ENCODE results near the gene TBCD.

The TBCD gene

DNA sequence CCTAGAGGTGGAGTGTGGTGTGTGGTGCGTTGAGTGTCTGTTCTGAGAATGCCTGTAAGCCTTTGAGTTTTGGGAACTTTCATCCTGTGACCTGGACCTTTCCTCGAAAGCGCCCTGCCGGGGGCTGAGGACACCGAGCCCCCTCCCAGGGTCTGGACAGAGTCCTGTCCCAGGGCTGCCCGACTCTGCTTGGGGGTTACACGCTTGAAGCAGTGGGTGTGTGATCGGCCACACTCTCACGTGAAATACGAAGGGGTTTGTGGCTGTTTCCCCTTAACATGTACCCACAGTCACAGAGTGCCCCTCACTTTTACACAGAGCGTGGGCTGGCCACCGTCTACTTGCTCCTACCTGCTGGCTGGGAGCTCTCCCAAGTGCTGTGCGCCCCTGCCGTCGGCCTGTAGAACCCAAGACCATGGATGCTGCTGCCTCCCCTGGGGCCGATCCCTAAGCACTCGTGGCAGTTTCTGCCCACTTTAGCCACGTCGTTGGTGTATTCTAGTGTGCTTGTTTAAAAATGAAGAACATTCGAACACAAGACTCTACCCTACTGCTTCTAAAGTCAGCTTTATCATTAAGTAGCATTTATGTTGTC, 81.1 kb downstream of the TBCD start:
- no peak for DNase-seq (ENCODE audit: low spot score)

DNA sequence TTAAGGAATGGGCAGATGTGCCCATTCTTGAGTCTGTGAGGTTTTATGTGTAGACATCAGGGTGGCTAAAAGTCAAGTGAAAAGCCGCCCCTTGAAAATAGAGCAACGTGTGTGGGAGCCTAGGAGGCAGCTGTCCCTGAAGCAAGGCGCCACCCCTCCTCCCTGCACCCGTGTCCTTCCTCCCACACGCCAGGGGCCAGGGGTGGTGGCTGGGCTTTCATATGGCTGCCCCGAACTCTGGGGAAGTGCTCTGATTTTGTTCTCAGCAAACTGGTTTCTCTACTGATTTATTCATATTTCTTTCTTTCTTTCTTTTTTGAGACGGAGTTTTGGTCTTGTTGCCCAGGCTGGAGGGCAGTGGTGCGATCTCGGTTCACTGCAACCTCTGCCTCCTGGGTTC, 83.3 kb downstream of the TBCD start:
- DNase-seq (ENCODE audit: low spot score): no peak

- DNase-seq (ENCODE audit: low spot score): no peak
These were observed 84.1 kb downstream of the TBCD start for GRCh38 chr17:82835766-82836512.

DNA sequence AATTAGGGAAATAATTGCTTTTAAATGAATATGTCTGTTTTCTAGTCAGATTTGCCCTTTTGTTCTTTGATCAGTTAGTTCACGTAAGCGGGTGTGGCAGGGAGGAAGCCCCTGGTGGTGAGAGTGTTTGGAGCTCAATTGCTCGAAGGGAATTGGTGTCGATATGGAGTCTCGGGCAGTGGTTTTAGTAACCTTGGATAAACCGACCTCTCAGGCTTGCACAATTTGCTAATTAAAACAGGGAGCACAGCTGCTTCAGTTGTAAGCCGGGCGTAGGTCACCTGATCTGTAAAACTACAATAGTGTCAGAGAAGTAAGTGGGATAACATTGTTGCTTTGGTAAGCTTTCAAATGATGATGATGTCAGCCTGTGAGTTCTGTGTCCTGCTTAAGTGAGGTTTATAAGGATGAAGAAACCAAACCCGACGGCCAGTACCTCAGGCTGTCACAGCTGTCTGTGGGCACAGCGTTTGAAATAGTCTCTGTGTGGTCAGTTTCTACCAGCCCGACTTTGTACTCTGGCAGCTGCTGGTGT, 85.0 kb downstream of the TBCD start:
- DNase-seq (ENCODE audit: low spot score): no peak

GRCh38 chr17:82837586-82838320, 85.9 kb downstream of the TBCD start:
- DNase-seq (ENCODE audit: low spot score): no peak

GRCh38 chr17:82838386-82839063, 86.7 kb downstream of the TBCD start:
- DNase-seq (ENCODE audit: low spot score): no peak

- no peak for DNase-seq (ENCODE audit: low spot score)
These were observed 87.9 kb downstream of the TBCD start, which contains the start of gene ZNF750 for GRCh38 chr17:82839617-82840292. ZNF750 (minus strand) TSS chr17:82840022; CDS start chr17:82832454, 7,568 bp downstream.

DNA sequence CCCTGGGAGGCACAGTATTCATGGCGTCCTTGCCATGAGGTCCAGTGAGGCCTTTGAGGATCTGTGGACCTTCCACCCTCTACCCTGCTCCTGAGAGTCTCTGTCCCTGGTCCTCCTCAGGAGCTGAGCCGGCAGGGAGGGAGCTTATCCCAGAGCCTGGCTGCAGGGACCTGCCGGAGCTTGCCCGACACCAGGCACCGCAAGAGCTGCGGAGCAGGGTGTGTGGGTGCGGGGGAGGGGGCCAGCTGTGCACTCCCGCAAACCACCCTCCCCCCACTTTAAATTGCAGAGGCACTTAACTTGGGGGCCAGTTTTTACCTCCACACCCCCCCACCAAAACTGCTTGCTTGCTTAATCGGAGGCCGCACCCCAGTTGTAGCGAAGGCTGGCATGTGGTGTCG, 88.6 kb downstream of the TBCD start:
- no peak for DNase-seq (ENCODE audit: low spot score)

DNA sequence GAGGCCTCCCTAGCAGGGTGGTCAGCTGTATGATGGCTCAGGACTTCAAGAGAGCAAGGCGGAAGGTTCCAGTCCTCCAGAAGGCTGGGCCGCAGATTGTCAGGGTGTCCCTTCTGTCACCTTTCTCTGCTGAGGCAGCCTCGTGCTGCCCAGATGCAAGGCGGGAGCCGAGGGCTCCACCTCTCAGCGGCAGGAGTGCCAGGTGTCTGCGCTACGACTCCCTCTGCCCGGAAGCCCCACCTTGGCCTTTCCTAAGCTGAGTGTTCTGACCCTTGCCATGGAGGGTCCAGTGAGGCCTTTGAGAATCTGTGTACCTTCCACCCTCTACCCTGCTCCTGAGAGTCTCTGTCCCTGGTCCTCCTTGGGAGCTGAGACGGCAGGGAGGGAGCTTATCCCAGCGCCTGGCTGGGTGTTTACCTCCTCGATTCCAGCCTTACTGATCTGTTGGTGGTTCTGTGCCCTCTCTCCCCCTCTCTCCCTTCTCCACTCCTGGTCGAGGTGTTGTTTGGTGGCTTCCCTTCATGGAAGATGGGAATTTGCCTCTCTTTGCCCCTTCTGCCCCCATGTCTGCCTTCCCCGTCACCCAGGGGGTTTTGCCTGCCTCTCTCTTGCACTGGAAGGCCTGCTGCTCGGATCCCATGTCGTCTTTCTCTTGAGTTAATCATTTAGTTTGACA, 90.2 kb downstream of the TBCD start:
- no peak for DNase-seq (ENCODE audit: low spot score)

DNA sequence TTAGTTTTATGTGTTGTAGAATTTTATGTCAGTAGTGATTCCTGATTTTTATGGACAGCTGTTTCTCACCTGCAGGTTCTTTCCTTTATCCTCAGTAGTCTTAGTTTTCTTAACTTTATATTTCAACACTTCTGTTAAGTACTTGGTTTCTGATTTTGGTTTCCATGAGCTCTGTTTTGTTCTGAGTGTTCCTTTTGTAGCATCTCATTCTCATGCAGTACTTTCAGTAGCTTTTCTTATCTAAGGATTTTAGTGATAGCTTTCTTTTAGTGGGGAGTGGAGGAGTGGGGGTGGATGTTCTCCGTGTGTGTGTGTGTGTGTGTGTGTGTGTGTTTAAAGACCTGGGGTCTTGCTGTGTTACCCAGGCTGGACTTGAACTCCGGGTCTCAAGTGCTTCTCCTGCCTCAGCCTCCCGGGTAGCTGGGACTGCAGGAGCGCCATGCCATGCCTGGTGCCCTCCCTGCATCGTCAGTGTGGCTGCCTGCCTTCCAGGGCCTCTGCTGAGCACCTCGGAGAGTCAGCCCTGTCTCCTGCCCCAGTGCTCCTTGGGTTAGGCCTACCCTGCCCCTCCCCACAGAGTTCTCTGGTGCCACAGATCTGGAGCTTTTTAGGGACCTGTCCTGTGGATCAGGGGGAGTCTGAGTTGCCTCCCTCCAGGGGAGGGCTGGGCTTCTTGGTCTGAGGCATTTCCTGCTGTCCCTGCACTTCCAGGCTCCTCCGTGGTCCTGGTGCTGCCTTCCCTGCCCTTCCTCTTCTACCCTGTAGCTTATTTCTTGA, 92.2 kb downstream of the TBCD start:
- no peak for DNase-seq (ENCODE audit: low spot score)

- no peak for DNase-seq (ENCODE audit: low spot score)
These were observed 92.9 kb downstream of the TBCD start for GRCh38 chr17:82844796-82845162.

- DNase-seq (ENCODE audit: low spot score): no peak
These were observed 93.4 kb downstream of the TBCD start for GRCh38 chr17:82845163-82845807.

- DNase-seq (ENCODE audit: low spot score): no peak
These were observed 94.3 kb downstream of the TBCD start for GRCh38 chr17:82846061-82846691.

- DNase-seq (ENCODE audit: low spot score): no peak
These were observed 96.2 kb downstream of the TBCD start for GRCh38 chr17:82848022-82848592.

DNA sequence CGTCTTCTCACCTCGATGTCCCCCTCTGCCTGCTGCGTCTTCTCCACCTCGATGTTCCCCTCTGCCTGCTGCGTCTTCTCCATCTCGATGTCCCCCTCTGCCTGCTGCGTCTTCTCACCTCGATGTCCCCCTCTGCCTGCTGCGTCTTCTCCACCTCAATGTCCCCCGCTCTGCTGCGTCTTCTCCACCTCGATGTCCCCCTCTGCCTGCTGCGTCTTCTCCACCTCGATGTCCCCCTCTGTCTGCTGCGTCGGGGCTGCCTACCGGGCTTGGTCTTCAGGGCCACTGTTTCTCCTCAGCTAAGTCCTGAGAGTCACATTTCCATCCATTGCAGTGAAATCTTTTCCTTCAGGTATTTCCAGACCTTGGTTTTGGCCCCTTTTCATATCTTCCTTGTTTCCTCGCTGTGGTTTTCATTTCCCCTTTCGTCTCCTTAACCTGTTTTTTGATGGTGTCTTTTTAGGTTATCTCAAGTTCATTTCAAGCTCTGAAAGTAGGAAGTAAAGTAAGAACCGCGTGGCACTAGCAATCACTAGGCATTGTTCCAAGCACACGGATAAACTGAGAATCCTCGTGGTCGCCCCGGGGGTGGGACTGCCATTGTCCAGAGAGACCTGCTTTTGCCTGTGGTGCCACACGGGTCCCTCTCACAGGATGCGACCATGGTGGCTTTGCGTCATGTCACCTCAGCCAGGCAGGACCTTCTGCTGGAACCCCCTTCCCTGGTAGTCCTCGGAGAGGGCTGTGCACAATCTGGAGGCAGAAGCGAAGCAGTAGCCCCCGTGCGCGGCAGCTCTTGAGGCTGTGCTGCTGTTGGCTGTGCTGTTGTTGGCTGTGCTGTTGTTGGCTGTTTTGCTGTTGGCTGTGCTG, 97.4 kb downstream of the TBCD start:
- no peak for DNase-seq (ENCODE audit: low spot score)

DNA sequence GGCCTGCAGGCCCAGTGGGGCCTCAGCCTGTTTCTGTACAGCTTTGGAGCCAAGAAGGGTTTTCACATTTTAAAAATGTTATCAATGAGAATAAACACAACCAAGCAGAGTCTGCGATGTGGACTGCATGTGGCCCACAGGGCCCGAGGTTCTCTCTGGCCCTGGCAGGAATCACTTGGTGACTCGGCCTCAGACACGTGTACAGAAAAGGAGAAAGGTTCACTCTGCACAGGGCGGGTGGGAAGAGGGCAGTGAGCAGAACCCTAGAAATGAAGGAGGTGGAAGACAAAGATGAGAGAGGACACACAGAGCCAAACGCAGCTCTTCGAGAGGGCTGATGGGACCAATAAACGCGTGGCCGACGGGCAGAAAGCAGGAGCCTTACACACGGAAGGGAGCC, 99.5 kb downstream of the TBCD start:
- no peak for DNase-seq (ENCODE audit: low spot score)

DNA sequence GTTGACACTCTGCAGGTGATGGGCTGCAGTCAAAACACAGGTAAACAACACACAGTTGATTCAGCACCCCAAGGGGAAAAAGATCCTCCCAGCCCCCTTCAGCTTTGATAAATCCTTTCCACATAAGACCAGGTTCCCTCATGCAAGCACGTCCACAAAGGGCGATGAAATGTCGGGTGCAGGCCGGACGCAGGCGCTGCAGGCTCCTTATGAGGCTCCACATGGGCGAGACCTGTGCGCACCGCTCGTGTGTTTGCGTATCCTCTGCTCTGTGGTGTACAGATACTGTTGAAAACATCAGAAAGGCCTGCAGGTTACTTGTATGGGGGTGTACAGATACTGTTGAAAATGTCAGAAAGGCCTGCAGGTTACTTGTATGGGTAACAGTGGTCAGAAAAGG, 102.4 kb downstream of the TBCD start:
- no peak for DNase-seq (ENCODE audit: low spot score)

- DNase-seq (ENCODE audit: low spot score): no peak
These were observed 104.5 kb downstream of the TBCD start for GRCh38 chr17:82856361-82856760.

Data from putamen (tissue), 1 donor.